HG02610 (cell line): ENCODE data around the gene ROBO2.

Experiments used
- ATAC-seq: cut with Tn5 transposase; IDR thresholded peaks from one replicate; pipeline ENCODE4 v1.9.1; 2021; ENCODE audit warnings: mild to moderate bottlenecking, moderate library complexity; ENCODE audit not compliant: unreplicated experiment

Gene ROBO2

DNA sequence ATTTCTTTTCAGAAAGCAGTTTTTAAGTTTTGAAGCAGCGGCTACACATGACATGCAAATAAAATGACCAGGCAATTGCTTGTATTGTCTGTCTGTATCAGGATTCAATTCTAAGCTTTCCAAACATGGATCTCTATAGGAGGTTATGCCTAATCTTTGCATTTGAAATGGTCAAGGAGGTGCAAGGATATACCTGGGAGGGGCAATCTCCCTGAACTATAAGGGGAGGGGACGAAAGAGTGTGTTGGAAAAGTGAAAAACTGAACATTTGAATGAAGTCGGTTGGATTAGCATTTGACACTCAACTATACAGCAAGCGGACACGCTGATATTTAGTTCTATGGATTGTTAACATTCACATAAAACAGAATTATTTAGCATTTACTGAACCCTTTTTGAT is 11.7 kb downstream of the ROBO2 start:
- ATAC-seq: no peak

DNA sequence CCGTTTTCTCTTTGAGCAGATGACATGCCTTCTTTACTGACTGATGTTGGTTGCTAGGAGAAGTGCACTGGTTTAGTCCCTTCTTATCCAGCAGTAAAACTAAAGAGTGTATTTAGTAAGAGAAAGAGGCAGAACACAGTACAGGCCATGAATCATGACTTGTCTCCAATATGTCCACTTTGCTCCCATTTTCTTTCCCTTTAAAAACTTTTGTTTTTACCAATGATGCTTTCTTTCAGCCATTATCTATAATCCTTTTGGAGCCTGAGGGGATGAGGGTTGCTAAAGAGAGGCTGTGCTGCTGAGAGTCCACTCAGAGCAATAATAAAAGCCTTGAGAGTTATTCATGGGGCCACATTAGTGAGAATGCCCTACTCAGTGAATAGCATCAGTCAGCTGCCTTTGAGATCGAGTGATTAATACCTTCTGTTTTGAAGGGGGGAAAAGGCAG is 12.2 kb downstream of the ROBO2 start:
- no peak for ATAC-seq

DNA sequence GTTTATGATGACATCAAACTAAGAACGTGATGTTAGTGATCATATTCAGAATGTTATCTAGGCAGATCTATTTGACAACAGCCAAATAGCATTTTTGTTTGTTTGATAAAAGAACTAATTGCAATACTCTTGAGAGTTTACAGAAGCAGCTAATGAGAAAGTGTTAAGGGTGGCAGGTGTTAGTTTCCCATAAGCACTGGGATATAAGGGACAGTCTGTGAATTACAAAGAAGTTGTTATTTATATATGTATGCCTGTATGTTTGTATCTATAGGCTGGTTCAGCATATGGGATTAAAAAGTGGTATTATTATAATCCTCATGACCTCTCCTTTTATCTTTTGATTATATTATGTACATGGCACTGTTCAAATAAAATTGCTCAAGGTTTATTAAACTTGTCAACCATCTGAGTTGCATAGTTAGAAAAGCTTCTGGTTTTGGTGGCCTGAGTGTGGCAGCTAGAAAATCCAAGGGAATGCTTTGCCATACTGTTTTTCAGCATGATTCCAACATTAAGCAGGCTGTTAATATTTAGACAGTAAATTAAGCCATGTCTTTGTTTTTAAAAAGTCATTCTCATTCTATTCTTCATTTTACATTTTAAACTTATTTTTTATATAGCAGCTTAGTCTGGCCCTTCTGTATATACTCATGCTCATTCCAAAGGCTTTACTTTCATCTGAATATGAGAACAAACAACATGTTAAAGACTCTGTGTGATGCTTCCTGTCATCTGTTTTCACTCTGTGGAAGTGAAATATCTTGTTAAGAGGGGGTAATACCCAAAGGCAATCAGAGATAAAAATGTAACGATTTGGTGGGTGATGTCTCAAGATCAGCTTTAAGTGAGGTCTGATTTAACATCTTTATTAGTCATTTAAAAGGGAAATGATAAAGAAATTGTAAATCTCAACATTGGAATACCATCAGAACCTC is 13.1 kb downstream of the ROBO2 start:
- no peak for ATAC-seq

DNA sequence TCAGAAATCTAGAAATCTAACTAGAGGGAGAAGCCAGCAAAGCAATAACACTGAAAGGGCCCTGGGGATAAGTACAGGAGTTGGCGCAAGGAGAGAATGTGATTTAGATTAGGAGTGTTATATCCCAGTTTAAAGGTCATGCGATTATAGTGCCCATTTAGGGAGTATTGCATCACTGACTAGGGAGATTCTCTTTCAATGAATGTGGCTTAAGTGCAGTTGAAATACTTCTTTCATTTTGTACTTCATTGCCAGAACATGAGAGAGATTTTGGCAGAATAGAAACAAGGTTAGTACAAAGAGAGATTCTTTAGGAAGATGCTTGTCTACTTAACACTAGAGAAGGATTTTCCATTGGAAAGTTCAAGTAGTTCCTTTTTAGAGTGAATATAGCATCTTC is 13.9 kb downstream of the ROBO2 start:
- ATAC-seq: no peak

DNA sequence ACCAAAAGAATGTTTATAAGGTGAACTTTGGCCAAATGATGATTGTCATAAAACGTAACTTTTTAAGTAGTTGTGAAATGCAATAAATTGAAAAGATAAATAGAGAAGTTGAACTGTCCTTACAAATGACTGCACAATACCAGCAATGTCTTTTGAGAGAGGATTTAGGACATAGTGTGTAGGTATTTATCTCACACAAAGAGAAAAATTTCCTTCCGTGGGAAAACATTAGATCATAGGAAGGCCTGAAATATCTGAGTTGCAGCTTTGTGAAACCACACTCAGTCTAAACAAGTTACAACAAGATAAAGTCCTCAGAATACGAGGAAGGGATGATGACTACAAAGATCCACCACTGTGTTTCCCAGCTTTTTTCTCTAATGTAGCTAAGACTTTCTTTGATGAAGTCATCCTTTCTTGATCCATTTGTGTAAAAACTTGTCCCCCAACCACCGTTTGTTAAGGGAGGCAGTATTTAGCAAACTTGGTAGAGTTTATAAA is 16.0 kb downstream of the ROBO2 start:
- no peak for ATAC-seq

DNA sequence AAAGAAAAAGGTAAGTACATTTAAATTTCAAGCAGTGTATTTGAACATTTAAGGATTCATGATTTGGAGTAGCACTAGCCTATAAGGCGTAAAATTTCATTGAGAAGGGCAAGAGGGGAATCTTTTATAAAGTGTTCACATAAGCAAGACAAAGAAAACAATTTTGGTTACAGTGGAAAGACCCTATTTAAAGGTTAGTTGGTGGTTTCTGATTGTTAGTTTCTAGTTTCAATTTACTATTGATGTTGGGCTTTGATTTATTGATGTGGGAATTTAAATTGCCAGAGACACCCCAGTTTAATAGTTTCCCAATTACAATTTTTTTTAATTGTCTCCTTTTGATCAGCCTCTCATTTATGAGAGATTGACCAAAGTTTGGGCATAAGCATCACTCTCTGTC is 19.5 kb downstream of the ROBO2 start:
- no peak for ATAC-seq

DNA sequence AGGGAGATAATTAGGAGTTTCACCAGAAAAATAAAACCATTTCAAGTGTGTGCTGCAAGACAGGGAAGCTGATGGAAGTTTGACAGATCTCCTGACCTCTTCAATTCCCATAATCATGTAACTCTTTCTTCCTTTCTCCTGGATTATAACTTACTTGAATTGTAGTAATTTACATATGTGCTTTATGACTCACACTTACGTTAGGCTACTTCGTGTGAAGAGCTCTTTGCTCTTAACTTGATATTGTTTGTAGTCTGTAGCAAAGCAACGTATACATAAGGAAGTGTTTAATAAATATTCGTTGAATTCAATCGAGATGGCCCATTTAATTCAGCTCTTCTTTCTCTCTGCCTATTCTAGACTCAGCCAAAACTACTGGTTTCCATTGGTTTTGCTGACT is 23.5 kb downstream of the ROBO2 start:
- no peak for ATAC-seq

DNA sequence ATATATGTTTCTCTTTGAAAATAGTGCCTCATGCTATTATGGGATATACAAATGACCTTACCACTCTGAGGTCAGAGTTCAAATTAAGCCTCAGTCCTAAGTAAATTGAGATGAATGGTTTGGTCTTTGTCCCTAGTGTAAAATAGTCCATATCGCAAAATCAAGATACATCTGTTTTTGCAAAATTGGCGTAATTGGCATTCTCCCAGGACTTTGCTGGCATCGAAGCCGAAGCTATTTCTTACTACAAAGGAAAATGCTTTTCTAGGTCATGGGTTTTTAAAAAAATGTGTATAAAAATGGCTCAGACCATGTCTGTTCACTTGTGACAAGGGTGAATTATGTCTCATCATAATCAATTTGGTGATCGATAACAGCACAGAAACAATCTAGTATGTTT is 25.9 kb downstream of the ROBO2 start:
- ATAC-seq: no peak

DNA sequence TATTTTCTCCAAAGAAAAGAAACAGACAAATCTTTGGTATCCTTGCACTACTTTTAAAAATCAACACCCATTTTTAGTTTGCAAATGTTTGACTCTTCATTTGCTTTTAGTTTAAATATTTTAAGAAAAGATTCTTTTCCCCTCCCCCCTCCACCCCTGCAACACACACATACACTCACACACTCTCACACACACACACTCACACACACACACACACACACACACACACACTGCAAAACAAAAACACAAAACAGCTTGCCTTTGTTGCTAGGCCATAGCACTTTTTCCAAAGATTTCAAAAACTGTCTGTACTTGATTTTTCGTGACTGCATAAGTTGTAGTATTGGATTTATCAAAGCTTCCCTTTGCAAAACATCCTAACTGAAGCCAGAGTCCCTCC is 26.9 kb downstream of the ROBO2 start:
- ATAC-seq: no peak

DNA sequence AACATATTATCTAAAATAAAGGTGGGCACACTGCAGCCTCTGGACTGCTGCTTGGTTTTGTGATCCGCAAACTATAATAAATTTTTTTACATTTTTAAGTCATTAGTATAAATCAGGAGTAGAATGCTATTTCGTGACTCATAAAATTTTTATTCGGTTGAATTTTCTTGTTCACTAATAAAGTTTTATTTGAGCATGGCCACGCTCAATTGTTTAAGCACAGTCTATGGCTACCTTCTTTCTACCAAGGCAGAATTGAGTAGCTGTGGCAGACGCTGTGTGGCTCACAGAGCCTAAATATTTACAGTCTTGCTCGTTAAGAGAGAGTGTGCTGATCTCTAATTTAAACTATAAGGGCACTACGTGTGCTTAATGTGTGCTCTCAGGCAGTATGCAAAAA is 28.9 kb downstream of the ROBO2 start:
- ATAC-seq: no peak

DNA sequence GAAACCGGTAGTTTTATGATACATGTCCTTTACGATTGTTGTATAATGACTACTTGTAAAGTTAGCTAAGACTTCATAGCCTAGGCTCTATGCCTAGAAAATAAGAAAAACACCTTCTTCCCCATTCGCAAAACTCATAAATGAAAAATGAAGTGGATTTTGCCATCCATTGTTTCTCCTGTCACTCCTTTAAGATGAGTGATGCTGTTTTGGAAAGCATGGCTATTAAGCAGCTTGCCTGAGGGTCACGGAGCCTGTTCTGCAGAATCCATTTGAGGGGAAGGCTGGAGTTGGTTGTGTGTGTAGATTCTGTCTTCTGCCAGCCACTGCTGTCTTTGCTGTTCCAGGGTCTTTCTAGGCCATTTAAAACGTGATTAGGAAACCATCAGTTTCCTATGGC is 31.5 kb downstream of the ROBO2 start:
- no peak for ATAC-seq

DNA sequence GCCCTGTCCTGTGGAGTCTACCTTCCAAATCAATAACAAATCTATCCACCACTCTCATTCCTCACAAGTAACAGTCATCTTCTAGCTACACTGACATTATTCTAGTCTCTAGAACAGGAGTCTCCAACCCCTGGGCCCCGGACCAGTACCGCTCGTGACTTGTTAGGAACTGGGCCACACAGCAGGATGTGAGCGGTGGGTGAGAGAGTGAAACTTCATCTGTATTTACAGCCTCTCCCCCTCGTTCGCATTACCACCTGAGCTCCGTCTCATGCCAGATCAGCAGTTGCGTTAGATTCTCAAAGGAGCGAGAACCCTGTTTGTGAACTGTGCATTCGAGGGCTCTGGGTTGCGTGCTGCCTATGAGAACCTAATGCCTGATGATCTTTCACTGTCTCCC is 31.9 kb downstream of the ROBO2 start:
- ATAC-seq: no peak

DNA sequence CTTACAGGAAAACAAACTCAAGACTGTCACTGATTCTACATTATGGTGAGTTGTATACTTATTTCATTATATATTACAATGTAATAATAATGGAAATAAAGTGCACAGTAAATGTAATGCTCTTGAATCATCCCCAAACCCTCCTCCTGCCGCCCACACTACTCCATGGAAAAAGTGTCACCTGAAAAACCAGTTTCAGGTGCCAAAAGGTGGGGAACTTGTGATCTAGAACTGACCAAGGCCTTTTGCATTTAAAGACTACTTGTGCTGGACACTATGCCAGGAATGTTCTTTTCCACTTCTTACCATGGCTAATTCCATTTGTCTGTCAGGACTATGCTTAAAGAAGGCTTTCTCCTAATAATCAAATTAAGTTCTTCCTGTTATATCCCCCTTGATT is 32.3 kb downstream of the ROBO2 start:
- ATAC-seq: no peak

DNA sequence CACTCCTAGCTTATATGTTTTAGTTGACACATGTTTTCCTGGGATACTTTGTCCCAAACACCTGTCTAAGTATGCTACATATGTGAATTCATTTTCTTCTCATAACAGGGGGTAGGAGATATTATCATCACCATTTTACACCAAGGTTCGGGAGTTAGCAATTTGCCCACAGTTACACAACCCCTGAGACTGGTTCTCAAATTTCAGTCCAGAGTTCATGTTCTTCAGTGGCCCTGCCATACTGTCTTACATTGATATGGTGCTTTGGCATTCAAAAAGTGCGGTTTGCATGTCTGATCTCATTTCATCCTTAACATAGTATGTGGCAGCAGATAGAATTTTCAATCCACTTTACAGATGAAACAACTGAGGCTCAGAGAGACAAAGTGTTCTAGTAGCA is 38.4 kb downstream of the ROBO2 start:
- ATAC-seq: no peak

DNA sequence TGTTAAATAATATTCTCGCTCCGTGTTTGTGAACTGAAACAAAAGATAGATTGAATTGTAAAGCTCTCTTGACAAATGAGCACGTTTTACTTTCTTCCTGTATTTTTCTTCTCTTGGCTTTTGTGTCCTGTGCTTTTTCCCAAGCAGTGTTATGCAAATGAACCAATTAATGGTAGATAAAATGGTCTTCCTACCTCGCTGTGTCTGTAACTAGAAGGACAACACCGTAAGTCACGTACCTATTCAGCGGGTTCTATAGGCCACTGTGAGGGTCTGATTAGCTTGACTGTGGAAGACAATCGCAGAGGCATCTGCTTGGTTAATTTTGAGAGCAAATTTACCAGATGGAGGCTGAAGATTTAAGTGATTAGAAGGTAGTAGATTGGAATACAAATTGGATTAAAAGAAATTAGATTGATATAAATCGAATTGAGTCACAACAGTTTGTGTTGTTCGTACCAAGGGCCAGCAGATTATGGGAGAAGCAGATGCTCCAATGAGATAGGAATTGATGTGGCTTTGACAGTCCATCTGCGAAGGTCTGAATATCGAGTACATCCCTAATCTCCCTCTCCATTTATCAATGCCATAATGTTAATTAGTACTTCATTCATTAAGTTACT is 40.2 kb downstream of the ROBO2 start:
- ATAC-seq: no peak

DNA sequence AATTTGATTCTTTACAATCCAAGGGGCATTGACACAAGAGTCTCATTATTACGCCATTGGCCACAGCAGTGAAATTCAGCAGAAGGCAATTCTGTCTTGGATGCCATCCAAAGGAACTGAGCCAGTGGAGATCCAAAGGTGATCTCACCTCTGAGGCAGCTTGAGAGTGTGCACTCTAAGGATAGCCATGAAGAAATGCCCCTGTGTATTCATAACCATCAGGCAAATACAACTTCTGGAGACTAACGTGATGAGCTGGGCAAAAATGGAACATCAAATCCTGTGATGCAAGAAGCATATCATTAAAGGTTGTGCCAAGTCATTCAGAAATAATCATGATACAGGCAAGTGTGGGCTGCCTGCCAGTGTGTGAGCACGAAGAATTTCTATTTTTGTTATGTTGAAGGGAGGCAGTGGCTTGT is 41.4 kb downstream of the ROBO2 start:
- no peak for ATAC-seq

DNA sequence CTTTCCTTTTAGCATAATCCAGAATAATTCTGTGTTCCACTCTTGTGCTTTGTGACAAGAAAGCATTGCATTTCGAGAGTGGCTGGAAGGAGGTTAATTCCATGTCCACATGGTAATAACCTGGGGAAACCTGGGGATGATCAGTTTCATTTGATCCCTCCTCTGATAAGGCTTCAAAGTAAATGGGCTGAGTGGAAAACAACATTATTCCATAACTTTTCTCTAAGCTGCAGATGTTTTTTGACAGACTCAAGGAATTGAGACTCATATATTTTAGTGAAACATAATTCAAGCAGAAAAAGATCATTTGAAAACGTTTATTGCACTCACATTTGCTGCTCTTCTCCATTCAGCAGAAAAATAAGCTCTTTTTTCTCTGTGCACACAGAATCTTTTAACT is 44.6 kb downstream of the ROBO2 start:
- no peak for ATAC-seq

DNA sequence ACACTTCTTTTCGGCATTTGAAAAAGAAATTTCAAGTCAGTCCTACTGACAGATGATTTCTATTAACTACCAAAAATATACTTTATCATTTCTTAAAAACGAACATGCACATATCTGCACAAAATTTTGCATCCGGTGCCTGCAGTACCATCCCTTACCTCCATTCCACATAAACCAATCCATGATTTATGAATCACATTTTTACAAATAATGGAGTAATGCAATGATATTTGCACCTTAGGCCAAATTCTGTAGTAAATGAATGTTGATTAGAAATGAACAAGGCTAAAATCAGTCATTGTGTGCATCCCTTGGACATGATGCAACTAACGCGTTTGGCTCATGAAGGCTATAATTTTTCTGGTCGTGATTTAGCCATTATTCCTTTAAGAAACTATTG is 46.5 kb downstream of the ROBO2 start:
- no peak for ATAC-seq

DNA sequence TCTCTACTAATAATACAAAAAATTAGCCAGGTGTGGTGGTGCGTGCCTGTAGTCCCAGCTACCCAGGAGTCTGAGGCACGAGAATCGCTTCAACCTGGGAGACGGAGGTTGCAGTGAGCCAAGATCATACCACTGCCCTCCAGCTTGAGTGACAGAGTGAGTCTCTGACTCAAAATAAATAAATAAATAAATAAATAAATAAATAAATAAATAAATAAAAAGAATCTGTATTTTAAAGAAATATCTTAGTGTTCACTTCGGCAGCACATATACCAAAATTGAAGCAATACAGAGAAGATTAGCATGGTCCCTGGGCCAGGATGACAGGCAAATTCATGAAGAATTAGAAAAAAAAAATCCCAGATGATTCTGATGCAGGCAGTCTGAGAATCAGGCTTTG is 51.9 kb downstream of the ROBO2 start:
- ATAC-seq: no peak

DNA sequence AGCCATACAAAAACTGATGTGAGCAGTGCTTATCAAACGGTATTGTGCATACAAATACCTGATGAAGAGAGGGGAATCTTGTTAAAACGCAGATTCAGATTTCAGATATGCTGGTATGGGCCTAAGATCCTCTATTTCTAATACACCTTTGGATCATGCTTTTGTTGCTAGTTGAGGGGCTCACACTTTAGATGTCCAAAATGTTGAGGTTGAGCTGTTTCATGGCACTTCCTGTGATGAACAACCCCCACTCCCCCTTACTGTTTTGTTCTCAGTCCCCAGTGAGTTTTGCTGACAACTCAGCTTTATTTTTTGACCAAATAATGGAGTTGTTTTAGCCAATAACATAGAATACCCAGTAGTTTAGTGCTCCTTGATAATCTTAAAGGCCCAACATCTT is 53.2 kb downstream of the ROBO2 start:
- ATAC-seq: no peak

DNA sequence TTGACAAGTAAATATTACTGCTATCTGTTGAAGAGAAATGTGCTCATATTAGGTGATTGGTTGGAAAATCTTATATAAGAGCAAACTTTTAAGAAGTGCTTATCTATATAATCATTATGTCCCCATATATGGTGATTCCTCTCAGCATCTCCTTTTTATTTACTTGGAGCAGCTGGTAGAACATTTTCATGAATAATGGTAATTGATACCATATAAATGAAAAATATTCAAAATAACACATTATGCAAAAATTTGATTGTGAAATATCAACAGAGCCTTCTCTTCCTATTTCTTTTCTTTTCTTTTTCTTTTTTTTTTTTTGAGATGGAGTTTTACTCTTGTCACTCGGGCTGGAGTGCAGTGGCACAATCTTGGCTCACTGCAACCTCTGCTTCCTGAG is 56.2 kb downstream of the ROBO2 start:
- no peak for ATAC-seq
